GM23248 (cell line): ENCODE data around the gene TIAL1. TPM values are rescaled to one million over a fixed set of nuclear protein-coding genes. Genes with fewer than 3 reads are reported as not detected.

Experiments used
- DNase-seq: peaks from one replicate; pipeline ENCODE4 v3.0.0-alpha.2; 2015
- H2AFZ ChIP-seq: fragments of 200-600 bp; sonication (generic); 2 replicates; pipeline ENCODE4 v1.6.1; 2016; ENCODE audit warnings: antibody characterized with exemption
- H3F3A ChIP-seq: fragments of 200-600 bp; sonication (generic); 2 replicates; pipeline ENCODE4 v1.6.1; 2016; ENCODE audit warnings: mild to moderate bottlenecking, antibody characterized with exemption, mixed run types; ENCODE audit not compliant: insufficient read depth
- H3K27ac ChIP-seq: fragments of 200-600 bp; sonication (generic); 2 replicates; pipeline ENCODE4 v1.5.1; 2016; ENCODE audit warnings: mild to moderate bottlenecking
- H3K27me3 ChIP-seq: fragments of 200-600 bp; sonication (generic); replicated peaks from 2 replicates; pipeline ENCODE4 v1.6.1; 2016; ENCODE audit warnings: mild to moderate bottlenecking; ENCODE audit not compliant: insufficient read depth
- H3K36me3 ChIP-seq: fragments of 200-600 bp; sonication (generic); 2 replicates; pipeline ENCODE4 v1.6.1; 2016; ENCODE audit warnings: low read depth, mild to moderate bottlenecking
- H3K4me1 ChIP-seq: fragments of 200-600 bp; sonication (generic); 2 replicates; pipeline ENCODE4 v1.6.1; 2016; ENCODE audit warnings: mild to moderate bottlenecking; ENCODE audit not compliant: insufficient read depth
- H3K4me2 ChIP-seq: fragments of 200-600 bp; sonication (generic); one replicate; pipeline ENCODE4 v1.6.1; 2016; ENCODE audit warnings: mild to moderate bottlenecking; ENCODE audit not compliant: unreplicated experiment
- H3K4me3 ChIP-seq: fragments of 200-600 bp; sonication (generic); 2 replicates; pipeline ENCODE4 v1.5.1; 2016; ENCODE audit warnings: mild to moderate bottlenecking
- H3K79me2 ChIP-seq: fragments of 200-600 bp; sonication (generic); 2 replicates; pipeline ENCODE4 v1.6.1; 2016; ENCODE audit warnings: mild to moderate bottlenecking; ENCODE audit not compliant: insufficient read depth
- H3K9ac ChIP-seq: fragments of 200-600 bp; sonication (generic); 2 replicates; pipeline ENCODE4 v1.6.1; 2016; ENCODE audit warnings: mild to moderate bottlenecking
- H3K9me2 ChIP-seq: fragments of 200-600 bp; sonication (generic); 2 replicates; pipeline ENCODE4 v1.6.1; 2016; ENCODE audit warnings: mixed run types, mild to moderate bottlenecking, moderate library complexity; ENCODE audit not compliant: insufficient read depth
- H3K9me3 ChIP-seq: fragments of 200-600 bp; sonication (generic); one replicate; pipeline ENCODE4 v1.6.1; 2017; ENCODE audit warnings: low read depth
- H4K20me1 ChIP-seq: fragments of 200-600 bp; sonication (generic); 2 replicates; pipeline ENCODE4 v1.6.0; 2016; ENCODE audit not compliant: insufficient read depth
- EZH2phosphoT487 ChIP-seq: fragments of 200-600 bp; sonication (generic); IDR thresholded peaks from 2 replicates; pipeline ENCODE4 v1.6.1; 2018; ENCODE audit warnings: antibody characterized with exemption, moderate library complexity, mild to moderate bottlenecking, low read depth; ENCODE audit not compliant: insufficient read depth
- WGBS, 2 experiments: methylation state at CpG; one replicate each; pipeline ENCODE4 v1.1.6; 2015 to 2017; ENCODE audit warnings: low lambda C conversion rate in 2 of 2, low coverage in 1 of 2; ENCODE audit errors: missing lambda C conversion rate in 2 of 2; 5-methylcytosine and 5-hydroxymethylcytosine counted together
- in situ Hi-C: fragments of 300-500 bp; cut with MboI; formaldehyde crosslinking; loops from 2 replicates; pipeline ENCODE4 v1.15.0; 2020
- polyA plus RNA-seq: library from polyadenylated mRNA; unstranded; fragments of >200 nt; fragmentation: Nextera tagmentation; extraction: Ambion mirVana; gene quantifications from 2 replicates; pipeline ENCODE4 v1.2.1, GENCODE V29; 2016
- total RNA-seq: library from RNA; depleted of rRNA; stranded (reverse); fragments of >200 nt; shearing (Covaris generic); gene quantifications from 2 replicates; pipeline ENCODE4 v1.2.3, GENCODE V29; 2014; rRNA removed

Gene TIAL1
- total and polyA plus RNA-seq, 2 experiments from 2014 or later = 24.1 to 43.6 TPM

DNA sequence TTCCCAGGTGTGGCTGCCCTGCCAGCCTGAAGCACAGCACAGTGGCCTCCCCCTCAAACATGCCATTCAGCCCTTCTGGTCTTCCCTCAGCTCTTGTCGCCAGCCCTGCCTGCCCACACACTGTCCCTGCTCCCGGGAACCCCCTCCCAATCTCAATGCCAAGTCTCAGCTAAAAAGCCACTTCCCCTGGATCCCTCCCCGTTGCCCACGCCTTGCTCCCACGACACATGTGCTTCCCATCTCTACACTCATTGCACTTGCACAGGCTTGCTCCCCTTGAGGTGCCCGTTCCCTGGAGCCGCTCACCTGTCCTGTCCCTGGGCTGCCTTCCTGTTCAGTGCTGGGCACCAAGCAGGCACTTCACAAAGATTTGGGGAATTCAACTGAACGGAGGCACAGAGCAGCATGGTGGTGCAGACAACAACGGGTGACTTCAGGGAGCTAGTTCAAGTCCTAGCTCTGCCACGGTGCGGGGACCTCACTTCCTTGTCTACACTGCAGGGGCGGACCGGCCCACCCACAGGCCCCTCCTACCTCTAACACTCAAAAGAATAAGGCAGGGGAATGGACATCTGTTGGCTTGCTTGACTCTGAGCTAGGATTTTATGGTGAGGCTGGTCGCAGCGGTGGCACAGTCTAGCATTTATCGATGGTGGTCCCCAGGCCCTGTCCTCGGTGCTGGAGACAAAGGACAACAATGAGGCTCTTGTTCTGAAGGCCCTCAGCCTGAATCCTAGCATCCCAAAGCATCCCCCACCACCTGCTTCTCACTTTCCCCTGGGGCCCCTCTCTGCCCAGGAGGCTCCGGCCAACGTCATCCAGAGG, 72.7 kb downstream of the TIAL1 start:
- Histone ChIP-seq H3K4me3 (no peak overlapping the region), H3F3A (peaks cover 15% of the 10 kb centered on the region), H3K4me2 (no peak overlapping the region), H3K27me3 (no peaks in the 10 kb centered on the region), H3K9me3 (no peaks in the 10 kb centered on the region), H3K79me2 (peaks cover 36% of the 10 kb centered on the region), H2AFZ (no peak overlapping the region), H3K36me3 (peaks cover 4% of the 10 kb centered on the region; the same call in 1 of the 2 replicates), H4K20me1 (no peaks in the 10 kb centered on the region), H3K9ac (no peak overlapping the region), H3K4me1 (peaks cover 16% of the 10 kb centered on the region), H3K27ac (no peak overlapping the region), H3K9me2 (no peaks in the 10 kb centered on the region)
- in situ Hi-C loops = no loop called here
- DNase-seq = no peak
- WGBS, 2 experiments = 92% methylated on average over 19 of the region's 19 CpGs
- TF ChIP-seq EZH2phosphoT487 = no peak

Other genes starting within 250 kb of the TIAL1 start
- 26.9 and 27.8 TPM in 2 replicates for gene RGS10, start 54.2 kb downstream of the TIAL1 start, total RNA-seq
- gene RGS10, start 54.2 kb downstream of the TIAL1 start, polyA plus RNA-seq = 38.7 and 40.3 TPM in 2 replicates
- gene BAG3, start 54.4 kb upstream of the TIAL1 start, total RNA-seq = 18.1 and 20.0 TPM in 2 replicates
- 88.2 and 99.5 TPM in 2 replicates for gene BAG3, start 54.4 kb upstream of the TIAL1 start, polyA plus RNA-seq
- 9.9 and 10.9 TPM in 2 replicates for gene INPP5F, start 129.1 kb upstream of the TIAL1 start, total RNA-seq
- 6.6 and 8.5 TPM in 2 replicates for gene INPP5F, start 129.1 kb upstream of the TIAL1 start, polyA plus RNA-seq